Ishikawa (cell line): Measurements from ENCODE around the gene COPS7A.

ENCODE experiments used
- EP300 ChIP-seq: IDR thresholded peaks from 2 replicates; pipeline ENCODE4 v1.6.1; 2012; ENCODE audit warnings: borderline replicate concordance
- MAX ChIP-seq: IDR thresholded peaks from 2 replicates; pipeline ENCODE4 v1.6.1; 2012
- REST ChIP-seq: IDR thresholded peaks from 2 replicates; pipeline ENCODE4 v1.6.1; 2012; ENCODE audit warnings: low read depth, mild to moderate bottlenecking
- USF1 ChIP-seq: IDR thresholded peaks from 2 replicates; pipeline ENCODE4 v1.6.1; 2012

GRCh38 chr12:6695313-6696045 lies 28.4 kb upstream of the COPS7A start:
- no peak for TF ChIP-seq EP300
- no peak for TF ChIP-seq REST
- no peak for TF ChIP-seq USF1
- TF ChIP-seq MAX: no peak
